ENCODE results near the gene COMTD1.
"Not testable (repeated sequence)": the region's sequence is repeated elsewhere in the genome, so short reads cannot be mapped to it uniquely, and the experiment has no call there.

The COMTD1 gene

GRCh38 chr10:75212343-75212742 is 23.4 kb downstream of the COMTD1 start:
- DNase-seq: no peak

GRCh38 chr10:75211007-75211691 is 24.6 kb downstream of the COMTD1 start:
- peak; percentile 14 for DNase-seq

GRCh38 chr10:75210282-75211006 is 25.3 kb downstream of the COMTD1 start, which contains the start of gene VDAC2:
TSS of gene VDAC2 (plus strand) at chr10:75210796. CDS start at chr10:75211159, 363 bp downstream.
- peak; percentile 53 for DNase-seq

- DNase-seq: peak; percentile 37
These were observed 25.9 kb downstream of the COMTD1 start for GRCh38 chr10:75209921-75210281.

- DNase-seq: no peak
These were observed 26.5 kb downstream of the COMTD1 start for GRCh38 chr10:75209086-75209920.

- no peak for DNase-seq
These were observed 27.6 kb downstream of the COMTD1 start for GRCh38 chr10:75208181-75208580.

- no peak for DNase-seq
These were observed 28.0 kb downstream of the COMTD1 start for GRCh38 chr10:75207857-75208144.

GRCh38 chr10:75207079-75207856 is 28.5 kb downstream of the COMTD1 start:
- DNase-seq: no peak

GRCh38 chr10:75206638-75207037 is 29.1 kb downstream of the COMTD1 start:
- DNase-seq: not testable (repeated sequence)

- no peak for DNase-seq
These were observed 29.8 kb downstream of the COMTD1 start for GRCh38 chr10:75205908-75206307.

GRCh38 chr10:75203724-75204123 is 32.0 kb downstream of the COMTD1 start:
- no peak for DNase-seq

- DNase-seq: not testable (repeated sequence)
These were observed 32.6 kb downstream of the COMTD1 start for GRCh38 chr10:75203046-75203620.

- no peak for DNase-seq
These were observed 33.3 kb downstream of the COMTD1 start for GRCh38 chr10:75202321-75203045.

GRCh38 chr10:75201793-75202307 is 33.9 kb downstream of the COMTD1 start:
- no peak for DNase-seq

- DNase-seq: not testable (repeated sequence)
These were observed 35.8 kb downstream of the COMTD1 start for GRCh38 chr10:75199949-75200348.

GRCh38 chr10:75197906-75198305 is 37.9 kb downstream of the COMTD1 start:
- no peak for DNase-seq

- DNase-seq: no peak
These were observed 38.7 kb downstream of the COMTD1 start for GRCh38 chr10:75197066-75197465.

GRCh38 chr10:75195035-75195763 is 40.6 kb downstream of the COMTD1 start:
- DNase-seq: no peak

GRCh38 chr10:75194625-75195024 is 41.1 kb downstream of the COMTD1 start:
- DNase-seq: not testable (repeated sequence)

GRCh38 chr10:75191821-75192568 is 43.8 kb downstream of the COMTD1 start:
- no peak for DNase-seq
